HEK293 (cell line): ENCODE measurements around the gene TPH2.

Experiments used
- CTCF ChIP-seq: fragments of 450-650 bp; formaldehyde crosslinking; IDR thresholded peaks from 2 replicates; pipeline ENCODE4 v1.5.1; 2016; ENCODE audit warnings: missing biosample characterization, missing genetic modification characterization
- REST ChIP-seq: fragments of 450-650 bp; formaldehyde crosslinking; IDR thresholded peaks from 2 replicates; pipeline ENCODE4 v1.5.1; 2016; ENCODE audit warnings: missing biosample characterization, missing genetic modification characterization
- ZNF518A ChIP-seq: fragments of 450-650 bp; formaldehyde crosslinking; conservative IDR thresholded peaks from 2 replicates; pipeline ENCODE4 v1.5.1; 2016; ENCODE audit warnings: low read depth, missing biosample characterization, missing genetic modification characterization
- ZNF777 ChIP-seq: fragments of 450-650 bp; formaldehyde crosslinking; IDR thresholded peaks from 2 replicates; pipeline ENCODE4 v1.5.1; 2017; ENCODE audit warnings: missing biosample characterization, missing genetic modification characterization, borderline replicate concordance

- TF ChIP-seq ZNF777 (no peak), CTCF (tag by site-specific recombination) (no peak), ZNF518A (tag by site-specific recombination) (no peak), REST (tag by site-specific recombination) (no peak)
Measured at GRCh38 chr12:71948390-71948789, 9.7 kb downstream of the TPH2 start.
